Measurements from ENCODE around the gene LGR5. TPM values are rescaled to one million over a fixed set of nuclear protein-coding genes. Genes with fewer than 3 reads are reported as not detected.

LGR5 gene
- total and polyA plus RNA-seq, 10 of the 15 experiments (the other 5 are each of a cell fraction or from before 2014, with no cell fraction given), result 2.1 TPM; not detected in 9

GRCh38 chr12:71581206-71581605, 141.6 kb downstream of the LGR5 start:
- no peak for FAIRE-seq
- SMC1A ChIA-PET (ENCODE audit: uncharacterized antibody, unreplicated experiment), result no interaction called here
- no TSS peak for BruUV-seq (replicated peaks)

More at GRCh38 chr12:71581206-71581605, 141.6 kb downstream of the LGR5 start:
- H3K27me3 ChIP-seq (replicated peaks in 1 of 2; ENCODE audit: control insufficient read depth in 2 of 2, insufficient read depth in 2 of 2, low read length in 1 of 2), result no peaks in the 10 kb centered on the region; a peak in 2 of 4 replicates
- no peak overlapping the region for H3K4me2 ChIP-seq (ENCODE audit: control insufficient read depth, insufficient read depth)
- no peaks in the 10 kb centered on the region for H3K79me2 ChIP-seq (ENCODE audit: control insufficient read depth, insufficient read depth, low read length)
- POLR2A ChIA-PET, result no interaction called here
- CTCF ChIA-PET, result no interaction called here
- TF ChIP-seq RAD51 (IDR thresholded peaks at IDR 0.05) (no peak), NFYB (IDR thresholded peaks at IDR 0.05; ENCODE audit: insufficient read depth, low read depth, low read length) (no peak), RB1 (IDR thresholded peaks at IDR 0.05; ENCODE audit: borderline replicate concordance) (no peak), SIX5 (IDR thresholded peaks at IDR 0.05; ENCODE audit: low read depth, low read length, severe bottlenecking) (no peak), MYC (IDR thresholded peaks at IDR 0.05; ENCODE audit: insufficient read depth, insufficient read length, insufficient replicate concordance, low read length, severe bottlenecking) (no peak), SMC3 (IDR thresholded peaks at IDR 0.05; ENCODE audit: borderline replicate concordance, low read length) (no peak), SIN3A (IDR thresholded peaks at IDR 0.05; ENCODE audit: low read depth, low read length) (no peak), NFIC (IDR thresholded peaks at IDR 0.05; ENCODE audit: low read depth, low read length) (no peak), E4F1 (IDR thresholded peaks at IDR 0.05; ENCODE audit: borderline replicate concordance, partially characterized antibody) (no peak), MEF2A (IDR thresholded peaks at IDR 0.05; ENCODE audit: insufficient read depth, low read depth, low read length) (no peak), KLF5 (IDR thresholded peaks at IDR 0.05; ENCODE audit: partially characterized antibody) (no peak)
- DNase-seq (ENCODE audit: low read depth, low spot score), result no peak
- no peak overlapping the region for H3K9ac ChIP-seq (ENCODE audit: control insufficient read depth, insufficient read depth, low read length)
- no peaks in the 10 kb centered on the region for H3K9me3 ChIP-seq (replicated peaks; ENCODE audit: control insufficient read depth, insufficient read depth, low read length)
- H4K20me1 ChIP-seq (ENCODE audit: control insufficient read depth, insufficient read depth), result no peaks in the 10 kb centered on the region
- RAD21 ChIA-PET (ENCODE audit: unreplicated experiment), result no interaction called here
- H3K4me3 ChIP-seq, result no peak overlapping the region
- ATAC-seq, result no peak
- WGBS (ENCODE audit: insufficient coverage, insufficient replicate concordance, low lambda C conversion rate, missing lambda C conversion rate), result 16% methylated on average over 3 of the region's 3 CpGs
- H3K36me3 ChIP-seq (ENCODE audit: control insufficient read depth in 2 of 2, insufficient read depth in 2 of 2, low read length in 1 of 2), result no peaks in the 10 kb centered on the region
- no peak overlapping the region for H2AFZ ChIP-seq (ENCODE audit: control insufficient read depth, low read depth, low read length)
- intact Hi-C loops (cut with micrococcal nuclease; ENCODE audit: unreplicated experiment), result no loop called here
- in situ Hi-C loops (cut with MboI), result no loop called here
- no peaks in the 10 kb centered on the region for H3K4me1 ChIP-seq (ENCODE audit: control insufficient read depth, insufficient read depth, low read length)
- no peak overlapping the region for H3K27ac ChIP-seq (ENCODE audit: control insufficient read depth, insufficient read depth)

Data from GM12878 (cell line).